Brain microvascular endothelial cell (primary cell): ENCODE measurements around the gene USP10.
"Not testable (repeated sequence)": the region's sequence is repeated elsewhere in the genome, so short reads cannot be mapped to it uniquely, and the experiment has no call there.

Experiments used
- DNase-seq: peaks from one replicate; pipeline ENCODE4 v3.0.0-alpha.2; 2020
- H3K27ac ChIP-seq: fragments of 250-450 bp; sonication (Bioruptor Pico); 2 replicates; pipeline ENCODE4 v1.5.1; 2020; ENCODE audit warnings: mild to moderate bottlenecking, moderate library complexity
- H3K27me3 ChIP-seq: fragments of 250-450 bp; sonication (Bioruptor Pico); replicated peaks from 2 replicates; pipeline ENCODE4 v1.5.1; 2020; ENCODE audit warnings: mild to moderate bottlenecking
- H3K36me3 ChIP-seq: fragments of 250-450 bp; sonication (Bioruptor Pico); replicated peaks from 2 replicates; pipeline ENCODE4 v1.5.1; 2020; ENCODE audit warnings: mild to moderate bottlenecking
- H3K4me3 ChIP-seq: 2 replicates; pipeline ENCODE4 v1.5.1; 2011; ENCODE audit warnings: low read depth, mild to moderate bottlenecking, control low read depth, low read length, moderate library complexity
- in situ Hi-C: cut with HindIII; loops from 2 replicates; pipeline ENCODE4 v1.10.0; 2017; ENCODE audit warnings: low sequenced_read_pairs, low pct_ligation_motif_present
- TF ChIP-seq, protein P1 (sequence below): IDR thresholded peaks from 2 replicates; pipeline ENCODE4 v1.5.1; 2011; ENCODE audit warnings: low read depth, mild to moderate bottlenecking, moderate library complexity, low read length, control low read depth, inconsistent platforms; ENCODE audit errors: missing control alignments

The USP10 gene

DNA sequence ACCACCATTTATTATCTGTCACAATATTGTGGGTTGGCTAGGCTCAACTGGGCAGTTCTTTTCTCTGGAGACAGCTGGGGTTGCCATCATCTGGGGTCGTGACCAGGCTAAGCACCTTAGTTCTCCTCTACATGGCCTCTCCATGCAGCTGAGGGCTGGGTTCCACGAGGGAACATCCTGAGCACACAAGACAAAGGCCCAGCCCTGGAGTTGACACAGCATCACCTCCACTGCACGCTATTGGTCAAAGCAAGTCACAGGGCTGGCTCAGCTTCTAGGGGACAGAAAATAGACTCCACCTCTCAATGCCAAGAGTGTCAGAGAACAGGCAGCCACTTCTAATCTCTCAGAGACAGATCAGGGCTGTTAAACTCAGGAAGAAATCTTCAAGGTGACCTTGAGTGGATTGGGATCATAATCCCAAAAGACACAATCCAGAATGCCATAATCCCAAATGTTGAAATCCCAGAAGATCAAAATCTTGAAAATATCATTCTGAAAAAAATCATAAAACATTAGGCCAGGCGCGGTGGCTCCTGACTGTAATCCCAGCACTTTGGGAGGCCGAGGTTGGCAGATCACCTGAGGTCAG is 13.0 kb upstream of the USP10 start:
- in situ Hi-C loops, result no loop called here

GRCh38 chr16:84687715-84688114 is 12.1 kb upstream of the USP10 start:
- Histone ChIP-seq H3K4me3 (no peak overlapping the region), H3K27me3 (no peaks in the 10 kb centered on the region), H3K27ac (peak overlapping the region; percentile 61), H3K36me3 (no peaks in the 10 kb centered on the region)
- in situ Hi-C loops, result no loop called here
- peak; percentile 84 for DNase-seq
- TF ChIP-seq, protein P1, sequence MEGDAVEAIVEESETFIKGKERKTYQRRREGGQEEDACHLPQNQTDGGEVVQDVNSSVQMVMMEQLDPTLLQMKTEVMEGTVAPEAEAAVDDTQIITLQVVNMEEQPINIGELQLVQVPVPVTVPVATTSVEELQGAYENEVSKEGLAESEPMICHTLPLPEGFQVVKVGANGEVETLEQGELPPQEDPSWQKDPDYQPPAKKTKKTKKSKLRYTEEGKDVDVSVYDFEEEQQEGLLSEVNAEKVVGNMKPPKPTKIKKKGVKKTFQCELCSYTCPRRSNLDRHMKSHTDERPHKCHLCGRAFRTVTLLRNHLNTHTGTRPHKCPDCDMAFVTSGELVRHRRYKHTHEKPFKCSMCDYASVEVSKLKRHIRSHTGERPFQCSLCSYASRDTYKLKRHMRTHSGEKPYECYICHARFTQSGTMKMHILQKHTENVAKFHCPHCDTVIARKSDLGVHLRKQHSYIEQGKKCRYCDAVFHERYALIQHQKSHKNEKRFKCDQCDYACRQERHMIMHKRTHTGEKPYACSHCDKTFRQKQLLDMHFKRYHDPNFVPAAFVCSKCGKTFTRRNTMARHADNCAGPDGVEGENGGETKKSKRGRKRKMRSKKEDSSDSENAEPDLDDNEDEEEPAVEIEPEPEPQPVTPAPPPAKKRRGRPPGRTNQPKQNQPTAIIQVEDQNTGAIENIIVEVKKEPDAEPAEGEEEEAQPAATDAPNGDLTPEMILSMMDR, result no peak

More for the DNA sequence above, 13.0 kb upstream of the USP10 start:
- Histone ChIP-seq H3K27ac (no peak overlapping the region), H3K36me3 (no peaks in the 10 kb centered on the region), H3K4me3 (no peak overlapping the region), H3K27me3 (no peaks in the 10 kb centered on the region)
- TF ChIP-seq, protein P1, result no peak
- no peak for DNase-seq

GRCh38 chr16:84688163-84688562 is 11.6 kb upstream of the USP10 start:
- H3K27me3 ChIP-seq, in situ Hi-C loops, H3K36me3 ChIP-seq, H3K4me3 ChIP-seq, DNase-seq: not testable (repeated sequence)
- H3K27ac ChIP-seq, result peak overlapping the region; percentile 61

- in situ Hi-C loops, result no loop called here
- DNase-seq, result peak; percentile 89
- Histone ChIP-seq H3K27ac (peak overlapping the region; percentile 61), H3K36me3 (no peaks in the 10 kb centered on the region), H3K27me3 (no peaks in the 10 kb centered on the region), H3K4me3 (no peak overlapping the region)
- TF ChIP-seq, protein P1, result no peak
These were observed 10.7 kb upstream of the USP10 start for GRCh38 chr16:84689111-84689510.

DNA sequence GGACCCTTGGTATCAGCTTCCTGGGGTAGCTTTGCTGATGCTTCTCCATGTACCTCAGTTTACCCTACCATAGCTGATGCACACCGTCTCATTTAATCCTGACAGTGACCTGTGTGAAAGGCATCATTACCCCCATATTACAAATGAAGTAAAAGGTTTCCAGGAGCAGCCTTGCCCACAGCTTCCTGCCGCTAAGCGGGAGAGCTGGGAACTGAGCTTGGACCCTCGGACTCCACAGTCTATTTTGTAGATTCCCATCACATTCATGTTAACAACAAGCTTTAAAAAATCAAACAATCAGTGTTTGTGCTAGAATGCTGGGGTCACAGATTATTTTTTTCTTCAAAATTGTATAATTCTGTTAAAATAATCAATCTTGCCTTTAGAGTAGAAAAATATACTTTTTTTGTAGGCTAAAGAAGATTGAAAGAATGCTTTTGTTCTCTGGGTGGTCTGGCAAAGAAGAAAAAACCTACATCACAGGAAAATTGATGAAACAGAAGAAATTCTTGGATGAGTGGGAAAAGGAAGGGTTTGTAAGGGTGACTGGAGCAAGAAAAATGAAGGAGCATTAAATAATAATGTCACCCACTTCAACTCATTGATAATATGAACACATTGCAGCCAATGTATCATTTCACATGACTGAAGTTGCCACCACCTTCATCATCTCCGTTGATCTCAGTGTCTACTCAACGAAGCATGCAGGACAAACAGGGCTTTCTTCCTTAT is 9.5 kb upstream of the USP10 start:
- H3K27me3 ChIP-seq, result no peaks in the 10 kb centered on the region
- in situ Hi-C loops, result no loop called here
- TF ChIP-seq, protein P1, result no peak
- no peaks in the 10 kb centered on the region for H3K36me3 ChIP-seq
- H3K27ac ChIP-seq, result no peak overlapping the region
- no peak overlapping the region for H3K4me3 ChIP-seq
- DNase-seq, result no peak

DNA sequence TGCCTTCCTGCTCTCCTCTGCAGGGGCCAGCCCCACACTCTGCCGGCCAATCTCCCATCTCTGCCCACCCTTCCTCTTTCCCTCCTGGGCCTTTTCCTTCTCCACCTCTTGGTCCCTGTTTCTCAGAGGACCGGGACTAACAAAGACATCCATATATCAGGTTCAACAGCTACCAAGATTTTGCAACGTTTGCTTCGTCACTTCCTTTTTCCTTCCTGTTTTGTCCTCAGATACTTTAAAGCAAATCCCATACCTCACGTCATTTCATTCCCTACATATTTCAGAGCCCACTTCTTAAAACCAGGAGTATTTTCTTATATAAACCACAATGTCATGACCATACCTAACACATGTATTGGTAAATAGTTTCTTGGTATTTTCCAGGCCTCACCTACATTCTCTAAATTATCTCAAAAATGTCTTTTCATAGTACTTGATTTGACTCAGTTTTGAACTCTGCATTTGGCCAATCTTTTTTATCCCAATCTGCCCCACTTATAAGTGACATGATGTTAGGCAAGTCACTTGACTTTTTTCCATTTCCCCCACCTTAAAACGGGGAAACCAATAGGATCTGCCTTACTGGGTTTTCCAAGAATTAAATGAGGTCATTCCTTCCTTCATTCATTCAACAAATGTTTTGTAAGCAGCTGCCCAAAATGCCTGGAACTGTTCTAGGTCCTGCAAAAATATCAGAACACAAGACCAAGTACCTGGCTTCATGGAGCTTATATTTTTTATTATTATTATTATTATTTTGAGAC is 7.2 kb upstream of the USP10 start:
- no peak overlapping the region for H3K4me3 ChIP-seq
- TF ChIP-seq, protein P1, result no peak
- no peak overlapping the region for H3K27ac ChIP-seq
- DNase-seq, result no peak
- no peaks in the 10 kb centered on the region for H3K36me3 ChIP-seq
- in situ Hi-C loops, result no loop called here
- H3K27me3 ChIP-seq, result no peaks in the 10 kb centered on the region

DNA sequence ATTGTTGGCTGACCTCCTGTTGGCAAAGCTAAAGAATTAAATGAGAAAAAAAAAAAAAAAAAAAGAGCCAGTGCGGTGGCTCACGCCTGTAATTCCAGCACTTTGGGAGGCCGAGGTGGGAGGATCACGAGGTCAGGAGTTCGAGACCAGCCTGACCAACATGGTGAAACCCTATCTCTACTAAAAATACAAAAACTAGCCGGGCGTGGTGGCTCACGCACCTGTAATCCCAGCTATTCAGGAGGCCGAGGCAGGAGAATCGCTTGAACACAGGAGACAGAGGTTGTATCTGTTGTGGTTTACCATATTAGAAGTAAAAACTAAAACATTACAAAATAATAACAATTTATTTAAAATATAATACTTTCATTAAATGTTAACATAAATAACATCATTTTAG is 5.9 kb upstream of the USP10 start:
- H3K27ac ChIP-seq, H3K27me3 ChIP-seq, DNase-seq, H3K36me3 ChIP-seq, H3K4me3 ChIP-seq, in situ Hi-C loops: not testable (repeated sequence)
